HG02938 (cell line): Measurements from ENCODE around the gene RFC4.
A peak's percentile ranks its signal among the peaks of the same experiment; 100 is the strongest.
"Not testable (repeated sequence)": the region's sequence is repeated elsewhere in the genome, so short reads cannot be mapped to it uniquely, and the experiment has no call there.

ENCODE experiments used
- ATAC-seq: cut with Tn5 transposase; IDR thresholded peaks from one replicate; pipeline ENCODE4 v1.9.1; 2021; ENCODE audit warnings: mild to moderate bottlenecking, moderate library complexity; ENCODE audit not compliant: unreplicated experiment

Gene RFC4

GRCh38 chr3:186806089-186807055 lies at the start of gene RFC4:
Gene RFC4 (minus strand): TSS chr3:186806482. CDS start chr3:186804713, 1,769 bp downstream.
- ATAC-seq = peak; percentile 88

DNA sequence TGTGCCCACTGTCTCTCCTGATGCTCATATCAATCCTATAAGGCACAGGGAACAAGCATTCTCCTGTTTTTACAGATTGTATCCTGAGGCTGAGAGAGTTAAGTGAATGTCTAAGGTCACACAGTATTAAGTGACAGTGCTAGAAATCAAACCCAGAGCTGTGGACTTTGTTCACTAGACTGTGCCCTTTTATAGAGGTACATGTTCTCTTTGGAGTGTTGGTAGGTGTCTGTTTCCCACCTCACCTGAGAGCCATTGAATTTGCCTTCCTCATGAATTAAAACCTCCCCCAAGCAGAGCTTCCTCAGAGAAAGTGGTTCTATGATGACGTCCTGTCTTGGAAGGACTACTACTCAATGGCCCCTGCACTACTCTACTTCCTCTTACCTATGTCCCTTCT lies 48.7 kb upstream of the RFC4 start:
- no peak for ATAC-seq

- ATAC-seq = no peak
Measured at GRCh38 chr3:186854146-186854545, 47.9 kb upstream of the RFC4 start.

GRCh38 chr3:186852994-186853393 lies 46.7 kb upstream of the RFC4 start:
- ATAC-seq = no peak

DNA sequence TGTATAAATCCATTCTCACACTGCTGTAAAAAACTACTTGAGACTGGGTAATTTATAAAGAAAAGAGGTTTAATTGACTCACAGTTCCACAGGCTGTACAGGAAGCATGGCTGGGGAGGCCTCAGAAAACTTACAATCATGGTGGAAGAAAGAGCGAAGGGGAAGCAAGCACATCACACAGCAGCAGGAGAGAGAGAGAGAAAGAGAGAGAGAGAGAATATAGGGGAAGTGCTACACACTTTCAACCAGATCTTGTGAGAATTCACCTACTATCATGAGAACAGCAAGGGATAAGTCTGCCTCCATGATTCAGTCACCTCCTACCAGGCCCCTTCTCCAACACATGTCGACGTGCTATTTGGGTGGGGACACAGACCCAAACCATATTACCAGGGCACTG lies 45.6 kb upstream of the RFC4 start:
- not testable (repeated sequence) for ATAC-seq

DNA sequence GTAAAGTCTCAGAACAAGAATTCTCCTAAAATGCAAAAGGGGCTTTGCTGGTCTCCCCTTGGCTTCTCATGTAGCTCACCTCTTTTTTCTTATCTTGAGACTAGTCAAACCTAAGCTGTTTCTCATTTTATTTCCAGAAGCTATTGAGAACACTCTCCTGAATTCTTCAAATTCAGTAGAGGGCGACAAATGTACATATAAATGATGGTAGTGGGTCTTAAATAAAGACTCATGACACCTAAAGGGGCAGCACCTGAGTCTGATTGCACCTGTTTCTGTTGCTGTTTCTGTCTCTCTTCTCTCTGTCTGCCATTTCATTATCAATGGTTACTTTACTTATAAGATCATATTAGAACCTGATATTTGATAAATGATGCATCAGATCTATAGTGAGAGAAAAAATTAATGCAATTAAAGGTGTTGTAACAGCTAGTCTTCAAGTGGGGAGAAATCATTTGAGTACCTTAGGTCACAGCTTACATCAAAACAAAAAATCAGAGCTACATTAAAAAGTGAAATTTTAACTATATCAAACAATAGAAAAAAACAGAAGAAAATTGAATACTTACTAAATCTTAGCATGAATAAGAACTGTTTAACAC lies 43.2 kb upstream of the RFC4 start:
- peak; percentile 71 for ATAC-seq

GRCh38 chr3:186847437-186847836 lies 41.2 kb upstream of the RFC4 start:
- ATAC-seq = no peak

GRCh38 chr3:186845756-186846155 lies 39.5 kb upstream of the RFC4 start:
- no peak for ATAC-seq

GRCh38 chr3:186844908-186845307 lies 38.6 kb upstream of the RFC4 start:
- ATAC-seq = no peak

GRCh38 chr3:186843039-186843432 lies 36.8 kb upstream of the RFC4 start:
- no peak for ATAC-seq

- no peak for ATAC-seq
Measured at GRCh38 chr3:186842426-186843038, 36.2 kb upstream of the RFC4 start, which contains the start of gene ADIPOQ. Gene ADIPOQ (plus strand): TSS chr3:186842710. CDS start chr3:186853059, 10,349 bp downstream.

GRCh38 chr3:186841620-186842019 lies 35.3 kb upstream of the RFC4 start:
- no peak for ATAC-seq

DNA sequence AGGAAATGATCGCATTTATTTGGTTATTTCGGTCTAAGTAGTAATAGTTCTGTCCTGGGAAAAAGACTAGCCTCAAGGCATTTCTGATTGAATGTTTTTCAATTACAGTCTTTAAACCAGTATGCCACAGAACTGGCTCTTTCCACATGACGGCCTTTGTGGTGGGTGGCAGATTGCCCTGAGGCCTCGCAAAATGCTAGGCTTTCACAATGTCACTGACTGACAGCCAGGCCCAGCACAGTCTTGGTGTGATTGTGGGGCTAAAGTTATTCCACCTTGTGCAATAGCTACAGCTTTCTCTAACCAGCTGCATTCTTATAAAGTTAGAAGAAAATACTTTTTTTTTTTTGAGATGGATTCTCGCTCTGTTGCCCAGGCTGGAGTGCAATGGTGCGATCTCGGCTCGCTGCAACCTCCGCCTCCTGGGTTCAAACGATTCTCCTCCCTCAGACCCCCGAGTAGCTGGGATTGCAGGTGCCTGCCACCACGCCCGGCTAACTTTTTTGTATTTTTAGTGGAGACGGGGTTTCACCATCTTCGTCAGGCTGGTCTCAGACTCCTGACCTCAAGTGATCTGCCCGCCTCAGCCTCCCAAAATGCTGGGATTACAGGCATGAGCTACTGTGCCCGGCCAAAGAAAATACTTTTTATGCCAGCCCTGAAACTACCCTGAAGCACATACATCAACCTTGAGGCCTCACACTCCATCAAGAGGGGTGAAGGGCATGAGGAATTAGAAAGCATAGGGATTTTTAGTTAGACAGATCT lies 33.8 kb upstream of the RFC4 start:
- ATAC-seq = no peak

DNA sequence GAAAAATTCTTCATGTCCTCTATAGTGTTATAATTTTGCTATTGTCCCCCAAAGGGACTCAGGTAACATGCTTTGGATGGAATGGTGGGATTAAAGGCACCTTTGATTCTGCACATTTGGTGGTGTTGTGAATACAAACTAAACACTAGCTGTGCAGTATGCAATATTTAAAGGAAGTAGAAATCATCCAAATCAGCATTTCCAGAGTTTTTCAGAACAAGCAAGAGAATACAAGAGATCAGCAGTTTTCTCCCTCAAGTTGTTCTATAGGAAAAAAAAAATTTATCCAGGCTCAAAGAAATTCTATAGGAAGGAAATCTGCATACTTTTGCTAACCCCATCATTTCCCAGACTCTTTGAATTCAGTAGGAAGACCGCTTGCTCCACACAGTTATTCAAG lies 26.0 kb upstream of the RFC4 start:
- ATAC-seq = no peak

GRCh38 chr3:186831798-186832197 lies 25.5 kb upstream of the RFC4 start:
- no peak for ATAC-seq

DNA sequence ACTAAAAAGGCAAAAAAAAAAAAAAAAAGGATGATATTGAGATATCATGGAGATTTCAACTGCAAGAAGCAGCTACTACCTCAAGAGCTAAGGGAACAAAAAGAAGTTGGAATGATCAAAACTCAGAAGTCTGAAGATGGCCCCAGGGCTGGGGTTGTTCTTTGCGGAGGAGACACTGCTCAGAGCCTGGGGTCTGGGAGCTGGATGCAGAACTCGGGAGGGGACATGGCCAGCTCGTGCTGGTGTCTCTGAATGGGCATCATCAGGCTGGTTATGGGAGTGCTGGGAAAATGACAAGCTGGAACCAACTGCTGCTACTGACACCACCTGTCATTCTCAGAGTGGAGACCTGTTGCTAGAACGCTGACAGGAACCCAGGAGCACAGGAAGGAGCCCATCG lies 22.1 kb upstream of the RFC4 start:
- ATAC-seq = no peak

DNA sequence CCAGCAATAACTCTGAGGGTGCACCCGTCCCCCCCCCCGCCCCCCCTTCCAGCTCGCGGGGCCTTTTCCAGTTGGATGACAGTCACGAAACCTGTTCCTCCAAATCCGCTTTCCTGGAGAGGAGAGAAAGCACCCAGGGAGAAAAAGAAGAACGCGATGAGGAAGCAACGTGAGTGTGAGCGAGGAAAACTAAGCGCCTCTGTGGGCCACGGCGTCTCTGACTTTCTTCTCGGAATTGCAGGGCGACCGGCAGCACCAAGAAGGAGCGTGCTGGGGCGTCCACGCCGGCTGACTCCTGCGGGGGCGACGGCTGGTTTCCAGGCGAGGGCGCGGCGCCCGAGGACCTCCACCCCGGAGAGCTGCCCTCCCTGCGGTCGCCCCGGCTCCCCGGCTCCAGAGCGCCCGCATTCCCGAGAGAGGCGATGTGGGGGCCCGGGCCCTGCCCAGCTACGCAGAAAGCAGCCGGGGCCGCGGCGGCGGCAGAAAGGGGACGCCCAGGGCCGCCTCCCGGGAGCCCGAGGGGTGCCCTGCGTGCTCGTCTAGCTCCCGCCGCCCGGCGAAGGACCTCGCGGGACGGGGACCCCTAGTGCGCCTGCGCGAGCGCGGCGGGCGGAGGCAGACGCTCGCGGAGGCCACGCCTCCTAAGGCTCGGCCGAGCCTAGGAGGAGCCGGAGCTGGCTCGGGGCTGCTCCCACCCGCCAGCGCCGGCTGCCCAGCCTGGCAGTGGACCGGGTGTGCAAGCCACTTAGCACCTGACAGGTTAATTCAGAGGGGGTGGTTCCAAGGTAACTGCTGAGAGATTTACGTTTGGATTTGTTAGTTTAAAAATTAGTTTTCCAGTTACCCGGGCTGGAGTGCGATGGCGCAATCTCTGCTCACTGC lies 20.9 kb upstream of the RFC4 start:
- ATAC-seq = peak; percentile 69

DNA sequence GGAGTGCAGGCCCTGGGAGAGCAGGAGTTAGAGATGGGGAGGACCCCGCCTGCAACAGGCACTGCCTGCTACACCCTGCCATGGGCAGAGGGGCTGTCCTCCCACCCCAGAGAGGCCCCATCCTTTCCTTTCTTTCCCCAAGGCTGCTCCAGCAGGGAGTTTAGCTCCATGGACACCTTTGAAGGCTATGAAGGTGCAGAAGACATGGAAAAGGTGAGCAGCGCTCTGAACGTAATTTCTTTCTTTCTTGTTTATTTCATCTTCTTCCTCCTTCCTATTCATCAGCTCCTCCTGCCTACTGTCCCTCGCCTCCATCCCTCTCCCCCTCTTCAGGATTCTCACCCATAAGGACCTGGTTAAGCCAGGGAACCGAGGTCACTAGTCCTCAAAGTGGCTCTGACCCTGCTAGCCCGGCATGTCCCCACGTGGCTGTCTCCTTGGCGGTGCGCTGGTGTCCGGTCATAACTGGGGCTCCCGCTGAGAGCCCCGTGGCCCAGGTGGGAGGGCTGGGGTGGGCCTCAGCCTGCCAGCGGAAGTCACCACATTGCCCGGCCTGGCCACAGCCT lies 20.2 kb upstream of the RFC4 start:
- ATAC-seq = no peak

GRCh38 chr3:186825872-186826409 lies 19.7 kb upstream of the RFC4 start:
- no peak for ATAC-seq
